ENCODE results near the gene COL9A1. TPM values are rescaled to one million over a fixed set of nuclear protein-coding genes. Genes with fewer than 3 reads are reported as not detected.

The COL9A1 gene
- polyA plus RNA-seq, 1 of the 3 experiments (the other 2 are of a cell fraction): 0.05 TPM

GRCh38 chr6:70198785-70199184 is 104.1 kb downstream of the COL9A1 start (continued):
- TF ChIP-seq RAD21 (IDR thresholded peaks at IDR 0.05; ENCODE audit: low read length) (no peak), NFIC (IDR thresholded peaks at IDR 0.05; ENCODE audit: borderline replicate concordance) (no peak), RFX5 (IDR thresholded peaks at IDR 0.05; ENCODE audit: low read length) (no peak), POLR2AphosphoS5 (IDR thresholded peaks at IDR 0.05; ENCODE audit: low read depth, low read length) (no peak), CHD2 (IDR thresholded peaks at IDR 0.05; ENCODE audit: low read length, partially characterized antibody) (no peak), EP300 (IDR thresholded peaks at IDR 0.05; ENCODE audit: borderline replicate concordance in 1 of 2, low read depth in 1 of 2, low read length in 1 of 2) (no peak), USF1 (IDR thresholded peaks at IDR 0.05; ENCODE audit: borderline replicate concordance, low read depth) (no peak)

GRCh38 chr6:70196531-70196930 is 106.4 kb downstream of the COL9A1 start:
- H3K9me2 ChIP-seq: no peaks in the 10 kb centered on the region; the same call in 1 of the 2 replicates
- H3K36me3 ChIP-seq (replicated peaks in 1 of 2; ENCODE audit: control insufficient read depth in 1 of 2, insufficient read depth in 2 of 2, low read length in 1 of 2): no peaks in the 10 kb centered on the region
- H3K9ac ChIP-seq: no peak overlapping the region
- H3K4me2 ChIP-seq: no peak overlapping the region
- no peak for DNase-seq
- no peak overlapping the region for H2AFZ ChIP-seq (ENCODE audit: low read depth)
- no peaks in the 10 kb centered on the region for H4K20me1 ChIP-seq (ENCODE audit: insufficient read depth)
- POLR2A ChIA-PET: no interaction called here
- no peak overlapping the region for H3K4me3 ChIP-seq (ENCODE audit: low read depth in 2 of 2, low read length in 1 of 2)
- CTCF ChIA-PET: no interaction called here
- no peaks in the 10 kb centered on the region for H3F3A ChIP-seq (replicated peaks; ENCODE audit: insufficient read depth)
- WGBS (ENCODE audit: low lambda C conversion rate): 77% methylated on average over 2 of the region's 2 CpGs
- H3K27me3 ChIP-seq (ENCODE audit: insufficient read depth): no peaks in the 10 kb centered on the region
- H3K4me1 ChIP-seq (ENCODE audit: control insufficient read depth in 1 of 2, insufficient read depth in 2 of 2, low read depth in 1 of 2, low read length in 1 of 2): no peaks in the 10 kb centered on the region
- no peak overlapping the region for H3K27ac ChIP-seq (ENCODE audit: low read depth in 2 of 2, low read length in 1 of 2)
- no peak for TF ChIP-seq TAF1 (IDR thresholded peaks at IDR 0.05; ENCODE audit: borderline replicate concordance, low read depth, low read length)
- no peak for TF ChIP-seq PBX3 (IDR thresholded peaks at IDR 0.05)
- TF ChIP-seq GATA2 (CRISPR knock-in tag; IDR thresholded peaks at IDR 0.05): no peak
- TF ChIP-seq FOXM1 (IDR thresholded peaks at IDR 0.05; ENCODE audit: low read depth): no peak
- no peak for TF ChIP-seq RXRA (IDR thresholded peaks at IDR 0.05; ENCODE audit: borderline replicate concordance, low read depth)
- TF ChIP-seq ZBTB33 (IDR thresholded peaks at IDR 0.05; ENCODE audit: borderline replicate concordance, low read depth): no peak
- TF ChIP-seq ELF1 (IDR thresholded peaks at IDR 0.05): no peak
- TF ChIP-seq JUND (IDR thresholded peaks at IDR 0.05): no peak
- TF ChIP-seq GABPA (IDR thresholded peaks at IDR 0.05; ENCODE audit: low read depth): no peak
- H3K9me3 ChIP-seq: no peaks in the 10 kb centered on the region
- H3K79me2 ChIP-seq (ENCODE audit: insufficient read depth): no peaks in the 10 kb centered on the region
